HEK293 (cell line): ENCODE measurements around the gene CHRNA10.
A peak's percentile ranks its signal among the peaks of the same experiment; 100 is the strongest.
"Not testable (repeated sequence)": the region's sequence is repeated elsewhere in the genome, so short reads cannot be mapped to it uniquely, and the experiment has no call there.

Source experiments
- CTCF ChIA-PET: fragments of 350-600 bp; formaldehyde crosslinking; extraction: SDS; loops from one replicate; lab custom pipeline; 2021; ENCODE audit warnings: antibody characterized with exemption; lab: Yijun Ruan, JAX
- POLR2A ChIA-PET: fragments of 300-600 bp; formaldehyde crosslinking; extraction: SDS; loops from one replicate; lab custom pipeline; 2020; ENCODE audit warnings: antibody characterized with exemption, inconsistent platforms; lab: Yijun Ruan, JAX
- H3K27ac ChIP-seq: fragments of 200-500 bp; sonication (Bioruptor generic); 2 replicates; pipeline ENCODE4 v1.5.1; 2014; ENCODE audit warnings: low read depth, low read length, control low read depth, inconsistent platforms; ENCODE audit errors: extremely low read depth
- H3K36me3 ChIP-seq, 2 experiments: fragments of 200-500 bp in 1 of 2; sonication (Bioruptor generic) in 1 of 2; 1 replicate in 1 of 2; 2 replicates in 1 of 2; pipeline ENCODE4 v1.5.1; 2014 to 2017; ENCODE audit warnings: inconsistent platforms in 2 of 2, low read length in 2 of 2; ENCODE audit not compliant: control insufficient read depth in 2 of 2, insufficient read depth in 1 of 2
- H3K4me1 ChIP-seq: fragments of 200-500 bp; sonication (Bioruptor generic); 2 replicates; pipeline ENCODE4 v1.5.1; 2014; ENCODE audit warnings: mild to moderate bottlenecking, low read length, inconsistent platforms; ENCODE audit not compliant: control insufficient read depth, insufficient read depth
- H3K4me3 ChIP-seq: 2 replicates; pipeline ENCODE4 v1.5.1; 2011; ENCODE audit warnings: low read depth, mild to moderate bottlenecking, control low read depth, low read length, moderate library complexity
- H3K9me3 ChIP-seq: fragments of 200-500 bp; sonication (Bioruptor generic); 2 replicates; pipeline ENCODE4 v1.5.1; 2014; ENCODE audit warnings: low read depth, low read length, inconsistent platforms; ENCODE audit not compliant: control insufficient read depth, insufficient read depth
- GLIS2 ChIP-seq: fragments of 450-650 bp; formaldehyde crosslinking; IDR thresholded peaks from 2 replicates; pipeline ENCODE4 v1.5.1; 2016; ENCODE audit warnings: missing biosample characterization, missing genetic modification characterization
- IKZF3 ChIP-seq: fragments of 450-650 bp; IDR thresholded peaks from 2 replicates; pipeline ENCODE4 v1.5.0; 2018; ENCODE audit warnings: missing biosample characterization, mild to moderate bottlenecking, missing genetic modification characterization, moderate library complexity
- KLF10 ChIP-seq: fragments of 450-650 bp; IDR thresholded peaks from 2 replicates; pipeline ENCODE4 v1.5.1; 2018; ENCODE audit warnings: missing biosample characterization, mild to moderate bottlenecking, missing genetic modification characterization
- YY1 ChIP-seq: fragments of 450-650 bp; formaldehyde crosslinking; IDR thresholded peaks from 2 replicates; pipeline ENCODE4 v1.5.1; 2018; ENCODE audit warnings: missing biosample characterization, missing genetic modification characterization
- ZBTB21 ChIP-seq: fragments of 450-650 bp; formaldehyde crosslinking; IDR thresholded peaks from 2 replicates; pipeline ENCODE4 v1.5.1; 2017; ENCODE audit warnings: missing biosample characterization, missing genetic modification characterization
- ZNF132 ChIP-seq: fragments of 450-650 bp; formaldehyde crosslinking; IDR thresholded peaks from 2 replicates; pipeline ENCODE4 v1.5.1; 2017; ENCODE audit warnings: missing biosample characterization, missing genetic modification characterization, borderline replicate concordance
- ZNF146 ChIP-seq: fragments of 450-650 bp; formaldehyde crosslinking; IDR thresholded peaks from 2 replicates; pipeline ENCODE4 v1.5.1; 2016; ENCODE audit warnings: missing biosample characterization, missing genetic modification characterization
- ZNF174 ChIP-seq: fragments of 450-650 bp; formaldehyde crosslinking; IDR thresholded peaks from 2 replicates; pipeline ENCODE4 v1.5.0; 2017; ENCODE audit warnings: missing biosample characterization, mild to moderate bottlenecking, missing genetic modification characterization
- ZNF394 ChIP-seq: fragments of 450-650 bp; formaldehyde crosslinking; IDR thresholded peaks from 2 replicates; pipeline ENCODE4 v1.5.1; 2016; ENCODE audit warnings: missing biosample characterization, missing genetic modification characterization, mild to moderate bottlenecking, moderate library complexity, borderline replicate concordance
- ZNF433 ChIP-seq: fragments of 450-650 bp; formaldehyde crosslinking; IDR thresholded peaks from 2 replicates; pipeline ENCODE4 v1.5.1; 2016; ENCODE audit warnings: missing biosample characterization, missing genetic modification characterization, low read depth
- ZNF488 ChIP-seq: fragments of 450-650 bp; formaldehyde crosslinking; IDR thresholded peaks from 2 replicates; pipeline ENCODE4 v1.5.1; 2016; ENCODE audit warnings: missing biosample characterization, missing genetic modification characterization
- ZNF501 ChIP-seq: fragments of 450-650 bp; formaldehyde crosslinking; IDR thresholded peaks from 2 replicates; pipeline ENCODE4 v1.5.1; 2016; ENCODE audit warnings: missing biosample characterization, missing genetic modification characterization
- ZNF707 ChIP-seq: fragments of 450-650 bp; formaldehyde crosslinking; IDR thresholded peaks from 2 replicates; pipeline ENCODE4 v1.5.1; 2016; ENCODE audit warnings: missing biosample characterization, missing genetic modification characterization
- ZNF768 ChIP-seq: fragments of 450-650 bp; formaldehyde crosslinking; IDR thresholded peaks from 2 replicates; pipeline ENCODE4 v1.5.1; 2018; ENCODE audit warnings: missing biosample characterization, mild to moderate bottlenecking, missing genetic modification characterization
- ZNF792 ChIP-seq: fragments of 450-650 bp; formaldehyde crosslinking; IDR thresholded peaks from 2 replicates; pipeline ENCODE4 v1.5.1; 2016; ENCODE audit warnings: missing biosample characterization, missing genetic modification characterization
- TF ChIP-seq, protein P1 (sequence below): fragments of 450-650 bp; formaldehyde crosslinking; IDR thresholded peaks from 2 replicates; pipeline ENCODE4 v1.5.1; 2016; ENCODE audit warnings: missing biosample characterization, missing genetic modification characterization
- TF ChIP-seq, protein P2 (sequence below): fragments of 450-650 bp; formaldehyde crosslinking; IDR thresholded peaks from 2 replicates; pipeline ENCODE4 v1.5.1; 2016; ENCODE audit warnings: missing biosample characterization, missing genetic modification characterization

CHRNA10 gene

GRCh38 chr11:3658252-3658651 lies 12.9 kb downstream of the CHRNA10 start:
- no peak overlapping the region for H3K27ac ChIP-seq
- peak; percentile 73 for TF ChIP-seq ZNF707 (tag by site-specific recombination)
- TF ChIP-seq GLIS2 (tag by site-specific recombination) = no peak
- no peak for TF ChIP-seq ZNF433
- H3K4me1 ChIP-seq = no peaks in the 10 kb centered on the region
- H3K4me3 ChIP-seq = no peak overlapping the region
- ChIA-PET POLR2A (interaction anchor here (1.0 kb wide), 1 partner anchor 390 kb away, joined by 3 read pairs; no protein-coding TSS in a partner anchor), CTCF (no interaction called here)
- no peaks in the 10 kb centered on the region for H3K36me3 ChIP-seq
- H3K9me3 ChIP-seq = no peaks in the 10 kb centered on the region

- H3K4me1 ChIP-seq, CTCF ChIA-PET, H3K9me3 ChIP-seq, H3K27ac ChIP-seq, H3K4me3 ChIP-seq, H3K36me3 ChIP-seq: not testable (repeated sequence)
- POLR2A ChIA-PET = interaction anchor here (1.0 kb wide), 1 partner anchor 391 kb away, joined by 3 read pairs; no protein-coding TSS in a partner anchor
Observed at GRCh38 chr11:3657331-3657730, 13.9 kb downstream of the CHRNA10 start.

GRCh38 chr11:3655547-3655946 lies 15.6 kb downstream of the CHRNA10 start:
- ChIA-PET POLR2A (no interaction called here), CTCF (no interaction called here)
- no peaks in the 10 kb centered on the region for H3K36me3 ChIP-seq
- no peaks in the 10 kb centered on the region for H3K9me3 ChIP-seq
- H3K4me3 ChIP-seq = no peak overlapping the region
- H3K27ac ChIP-seq = no peak overlapping the region
- H3K4me1 ChIP-seq = no peaks in the 10 kb centered on the region
- TF ChIP-seq ZBTB21 (no peak), IKZF3 (tag by site-specific recombination) (no peak), ZNF174 (no peak), ZNF488 (tag by site-specific recombination) (no peak), KLF10 (no peak), ZNF792 (no peak), ZNF132 (tag by site-specific recombination) (no peak), ZNF146 (no peak), ZNF501 (tag by site-specific recombination) (no peak), ZNF768 (no peak), YY1 (tag by site-specific recombination) (no peak), ZNF394 (no peak)
- TF ChIP-seq, protein P1, sequence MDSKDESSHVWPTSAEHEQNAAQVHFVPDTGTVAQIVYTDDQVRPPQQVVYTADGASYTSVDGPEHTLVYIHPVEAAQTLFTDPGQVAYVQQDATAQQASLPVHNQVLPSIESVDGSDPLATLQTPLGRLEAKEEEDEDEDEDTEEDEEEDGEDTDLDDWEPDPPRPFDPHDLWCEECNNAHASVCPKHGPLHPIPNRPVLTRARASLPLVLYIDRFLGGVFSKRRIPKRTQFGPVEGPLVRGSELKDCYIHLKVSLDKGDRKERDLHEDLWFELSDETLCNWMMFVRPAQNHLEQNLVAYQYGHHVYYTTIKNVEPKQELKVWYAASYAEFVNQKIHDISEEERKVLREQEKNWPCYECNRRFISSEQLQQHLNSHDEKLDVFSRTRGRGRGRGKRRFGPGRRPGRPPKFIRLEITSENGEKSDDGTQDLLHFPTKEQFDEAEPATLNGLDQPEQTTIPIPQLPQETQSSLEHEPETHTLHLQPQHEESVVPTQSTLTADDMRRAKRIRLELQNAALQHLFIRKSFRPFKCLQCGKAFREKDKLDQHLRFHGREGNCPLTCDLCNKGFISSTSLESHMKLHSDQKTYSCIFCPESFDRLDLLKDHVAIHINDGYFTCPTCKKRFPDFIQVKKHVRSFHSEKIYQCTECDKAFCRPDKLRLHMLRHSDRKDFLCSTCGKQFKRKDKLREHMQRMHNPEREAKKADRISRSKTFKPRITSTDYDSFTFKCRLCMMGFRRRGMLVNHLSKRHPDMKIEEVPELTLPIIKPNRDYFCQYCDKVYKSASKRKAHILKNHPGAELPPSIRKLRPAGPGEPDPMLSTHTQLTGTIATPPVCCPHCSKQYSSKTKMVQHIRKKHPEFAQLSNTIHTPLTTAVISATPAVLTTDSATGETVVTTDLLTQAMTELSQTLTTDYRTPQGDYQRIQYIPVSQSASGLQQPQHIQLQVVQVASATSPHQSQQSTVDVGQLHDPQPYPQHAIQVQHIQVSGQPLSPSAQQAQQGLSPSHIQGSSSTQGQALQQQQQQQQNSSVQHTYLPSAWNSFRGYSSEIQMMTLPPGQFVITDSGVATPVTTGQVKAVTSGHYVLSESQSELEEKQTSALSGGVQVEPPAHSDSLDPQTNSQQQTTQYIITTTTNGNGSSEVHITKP (tag by site-specific recombination) = no peak
- TF ChIP-seq, protein P2, sequence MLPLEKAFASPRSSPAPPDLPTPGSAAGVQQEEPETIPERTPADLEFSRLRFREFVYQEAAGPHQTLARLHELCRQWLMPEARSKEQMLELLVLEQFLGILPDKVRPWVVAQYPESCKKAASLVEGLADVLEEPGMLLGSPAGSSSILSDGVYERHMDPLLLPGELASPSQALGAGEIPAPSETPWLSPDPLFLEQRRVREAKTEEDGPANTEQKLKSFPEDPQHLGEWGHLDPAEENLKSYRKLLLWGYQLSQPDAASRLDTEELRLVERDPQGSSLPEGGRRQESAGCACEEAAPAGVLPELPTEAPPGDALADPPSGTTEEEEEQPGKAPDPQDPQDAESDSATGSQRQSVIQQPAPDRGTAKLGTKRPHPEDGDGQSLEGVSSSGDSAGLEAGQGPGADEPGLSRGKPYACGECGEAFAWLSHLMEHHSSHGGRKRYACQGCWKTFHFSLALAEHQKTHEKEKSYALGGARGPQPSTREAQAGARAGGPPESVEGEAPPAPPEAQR (tag by site-specific recombination) = no peak

GRCh38 chr11:3652514-3652913 lies 18.7 kb downstream of the CHRNA10 start:
- H3K27ac ChIP-seq, H3K9me3 ChIP-seq, H3K4me3 ChIP-seq, H3K36me3 ChIP-seq, POLR2A ChIA-PET, CTCF ChIA-PET, H3K4me1 ChIP-seq: not testable (repeated sequence)

- H3K9me3 ChIP-seq, CTCF ChIA-PET, POLR2A ChIA-PET: not testable (repeated sequence)
Observed at GRCh38 chr11:3649374-3649773, 21.8 kb downstream of the CHRNA10 start.

DNA sequence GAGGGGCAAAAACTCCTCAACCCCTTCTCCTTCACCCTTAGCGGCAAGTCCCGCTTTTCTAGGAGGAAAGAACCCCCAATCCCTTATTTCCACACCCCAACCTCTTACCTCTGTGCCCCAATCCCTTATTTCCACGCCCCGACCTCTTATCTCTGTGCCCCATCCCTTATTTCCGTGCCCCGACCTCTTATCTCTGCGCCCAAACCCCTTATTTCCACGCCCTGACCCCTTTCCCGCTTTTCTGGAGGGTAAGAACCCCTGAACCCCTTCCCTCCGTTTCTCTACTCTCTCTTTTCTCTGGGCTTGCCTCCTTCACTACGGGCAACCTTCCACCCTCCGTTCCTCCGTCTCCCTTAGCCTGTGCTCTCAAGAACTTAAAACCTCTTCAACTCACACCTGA lies 22.3 kb downstream of the CHRNA10 start:
- H3K27ac ChIP-seq, CTCF ChIA-PET, H3K4me1 ChIP-seq, H3K9me3 ChIP-seq, H3K36me3 ChIP-seq, POLR2A ChIA-PET, H3K4me3 ChIP-seq: not testable (repeated sequence)

More at GRCh38 chr11:3649374-3649773, 21.8 kb downstream of the CHRNA10 start:
- H3K4me3 ChIP-seq, H3K36me3 ChIP-seq, H3K4me1 ChIP-seq, H3K27ac ChIP-seq: not testable (repeated sequence)
